MCF 10A (cell line): ENCODE results near the gene BLOC1S5. TPM values are rescaled to one million over a fixed set of nuclear protein-coding genes. Genes with fewer than 3 reads are reported as not detected.

ENCODE experiments used
- BruUV-seq: library from RNA; stranded (reverse); fragments of 400-500 nt; replicated peaks from 2 replicates; lab custom pipeline; 2021; lab: Mats Ljungman, UMichigan
- CTCF ChIA-PET: fragments of 300-600 bp; sonication (Branson Sonifier 250); formaldehyde crosslinking; extraction: SDS; loops from one replicate; lab custom pipeline; 2021; ENCODE audit warnings: antibody characterized with exemption, inconsistent platforms; lab: Yijun Ruan, JAX
- POLR2A ChIA-PET: fragments of 300-600, 350-650 bp; sonication (Branson Sonifier 250); formaldehyde crosslinking; extraction: SDS; loops from one replicate; lab custom pipeline; 2020; ENCODE audit warnings: antibody characterized with exemption, inconsistent platforms; lab: Yijun Ruan, JAX
- DNase-seq: peaks from one replicate; pipeline ENCODE4 v3.0.0-alpha.2; 2018; ENCODE audit not compliant: unreplicated experiment
- H3K27ac Mint-ChIP-seq: one replicate; pipeline ENCODE4 v1.8.0; 2022; ENCODE audit warnings: mild to moderate bottlenecking, low read depth, mixed read lengths; ENCODE audit not compliant: unreplicated experiment
- H3K27me3 Mint-ChIP-seq: one replicate; pipeline ENCODE4 v1.8.0; 2022; ENCODE audit warnings: mixed read lengths; ENCODE audit not compliant: insufficient read depth, unreplicated experiment
- H3K36me3 Mint-ChIP-seq: one replicate; pipeline ENCODE4 v1.8.0; 2022; ENCODE audit warnings: mild to moderate bottlenecking, moderate library complexity, mixed read lengths; ENCODE audit not compliant: insufficient read depth, unreplicated experiment
- H3K4me1 Mint-ChIP-seq: one replicate; pipeline ENCODE4 v1.8.0; 2022; ENCODE audit warnings: mixed read lengths; ENCODE audit not compliant: insufficient read depth, unreplicated experiment
- H3K4me3 Mint-ChIP-seq: one replicate; pipeline ENCODE4 v1.8.0; 2022; ENCODE audit warnings: mild to moderate bottlenecking, moderate library complexity, mixed read lengths; ENCODE audit not compliant: unreplicated experiment
- H3K9me3 Mint-ChIP-seq: one replicate; pipeline ENCODE4 v1.8.0; 2022; ENCODE audit warnings: mixed read lengths; ENCODE audit not compliant: unreplicated experiment
- CTCF ChIP-seq: fragments of 200-600 bp; IDR thresholded peaks from one replicate; pipeline ENCODE4 v1.8.0; 2022; ENCODE audit warnings: antibody characterized with exemption, mild to moderate bottlenecking; ENCODE audit not compliant: unreplicated experiment
- intact Hi-C: fragments of 100-400 bp; cut with micrococcal nuclease; formaldehyde crosslinking; loops from 2 replicates; pipeline ENCODE4 v1.14.1; 2022
- total RNA-seq: library from RNA; stranded (reverse); gene quantifications from 2 replicates; pipeline ENCODE4 v1.2.3, GENCODE V29; 2022

Gene BLOC1S5
- total RNA-seq, 1 experiment from 2014 or later: 7.7 TPM

GRCh38 chr6:7970616-7971015 is 93.6 kb downstream of the BLOC1S5 start:
- no peak for DNase-seq
- ChIA-PET CTCF (no interaction called here), POLR2A (no interaction called here)
- Mint-ChIP-seq H3K27ac (no peak overlapping the region), H3K36me3 (no peaks in the 10 kb centered on the region), H3K9me3 (no peaks in the 10 kb centered on the region), H3K27me3 (no peaks in the 10 kb centered on the region), H3K4me3 (no peak overlapping the region), H3K4me1 (peaks cover 9% of the 10 kb centered on the region)
- no peak for TF ChIP-seq CTCF
- intact Hi-C loops: no loop called here
- BruUV-seq: no TSS peak

Other genes starting within 250 kb of the BLOC1S5 start
- gene TXNDC5, start 153.6 kb downstream of the BLOC1S5 start, total RNA-seq: 195 and 263 TPM in 2 replicates
- 52.1 and 56.7 TPM in 2 replicates for gene EEF1E1, start 38.2 kb upstream of the BLOC1S5 start, total RNA-seq